Gastrocnemius medialis (tissue), 4 donors: ENCODE measurements around the gene TTN.
A peak's percentile ranks its signal among the peaks of the same experiment; 100 is the strongest.

Experiments
- CTCF ChIP-seq, 5 experiments: fragments of 450-650 bp in 3 of 5; fragments of 200-600 bp in 2 of 5; sonication (generic) in 2 of 5; IDR thresholded peaks in 4 of 5; conservative IDR thresholded peaks in 1 of 5; 1 replicate in 4 of 5; 2 replicates in 1 of 5; pipeline ENCODE4 v1.5.1; 2016 to 2019; ENCODE audit warnings: antibody characterized with exemption in 5 of 5, mild to moderate bottlenecking in 3 of 5, moderate library complexity in 3 of 5
- POLR2A ChIP-seq, 2 donors: fragments of 450-650 bp; IDR thresholded peaks; one replicate each; pipeline ENCODE4 v1.6.1; 2017; ENCODE audit warnings: antibody characterized with exemption in 2 of 2, mild to moderate bottlenecking in 2 of 2, moderate library complexity in 2 of 2

- peak; percentile 28 to 58 (median 48) for TF ChIP-seq CTCF (IDR thresholded peaks at IDR 0.05 in 4 of 5, conservative IDR thresholded peaks at IDR 0.05 in 1 of 5)
- TF ChIP-seq POLR2A (IDR thresholded peaks at IDR 0.05) = no peak
Observed at GRCh38 chr2:178761759-178762371, 45.4 kb downstream of the TTN start.
